HEK293 (cell line): ENCODE data around the gene DHRS2.

Experiments
- CTCF ChIA-PET: fragments of 350-600 bp; formaldehyde crosslinking; extraction: SDS; loops from one replicate; lab custom pipeline; 2021; ENCODE audit warnings: antibody characterized with exemption; lab: Yijun Ruan, JAX
- POLR2A ChIA-PET: fragments of 300-600 bp; formaldehyde crosslinking; extraction: SDS; loops from one replicate; lab custom pipeline; 2020; ENCODE audit warnings: antibody characterized with exemption, inconsistent platforms; lab: Yijun Ruan, JAX
- H3K27ac ChIP-seq: fragments of 200-500 bp; sonication (Bioruptor generic); 2 replicates; pipeline ENCODE4 v1.5.1; 2014; ENCODE audit warnings: low read depth, low read length, control low read depth, inconsistent platforms; ENCODE audit errors: extremely low read depth
- H3K36me3 ChIP-seq, 2 experiments: fragments of 200-500 bp in 1 of 2; sonication (Bioruptor generic) in 1 of 2; 1 replicate in 1 of 2; 2 replicates in 1 of 2; pipeline ENCODE4 v1.5.1; 2014 to 2017; ENCODE audit warnings: inconsistent platforms in 2 of 2, low read length in 2 of 2; ENCODE audit not compliant: control insufficient read depth in 2 of 2, insufficient read depth in 1 of 2
- H3K4me1 ChIP-seq: fragments of 200-500 bp; sonication (Bioruptor generic); 2 replicates; pipeline ENCODE4 v1.5.1; 2014; ENCODE audit warnings: mild to moderate bottlenecking, low read length, inconsistent platforms; ENCODE audit not compliant: control insufficient read depth, insufficient read depth
- H3K4me3 ChIP-seq: 2 replicates; pipeline ENCODE4 v1.5.1; 2011; ENCODE audit warnings: low read depth, mild to moderate bottlenecking, control low read depth, low read length, moderate library complexity
- H3K9me3 ChIP-seq: fragments of 200-500 bp; sonication (Bioruptor generic); 2 replicates; pipeline ENCODE4 v1.5.1; 2014; ENCODE audit warnings: low read depth, low read length, inconsistent platforms; ENCODE audit not compliant: control insufficient read depth, insufficient read depth
- KLF8 ChIP-seq: fragments of 450-650 bp; formaldehyde crosslinking; IDR thresholded peaks from 2 replicates; pipeline ENCODE4 v1.5.1; 2016; ENCODE audit warnings: missing biosample characterization, missing genetic modification characterization
- ZFP41 ChIP-seq: fragments of 450-650 bp; formaldehyde crosslinking; IDR thresholded peaks from 2 replicates; pipeline ENCODE4 v1.5.1; 2016; ENCODE audit warnings: missing biosample characterization, missing genetic modification characterization, borderline replicate concordance
- ZNF121 ChIP-seq: fragments of 450-650 bp; formaldehyde crosslinking; IDR thresholded peaks from 2 replicates; pipeline ENCODE4 v1.5.1; 2016; ENCODE audit warnings: missing biosample characterization, missing genetic modification characterization
- ZNF155 ChIP-seq: fragments of 450-650 bp; formaldehyde crosslinking; IDR thresholded peaks from 2 replicates; pipeline ENCODE4 v1.5.1; 2016; ENCODE audit warnings: missing biosample characterization, missing genetic modification characterization
- ZNF16 ChIP-seq: fragments of 450-650 bp; formaldehyde crosslinking; IDR thresholded peaks from 2 replicates; pipeline ENCODE4 v1.5.1; 2016; ENCODE audit warnings: low read depth, missing biosample characterization, missing genetic modification characterization
- ZNF174 ChIP-seq: fragments of 450-650 bp; formaldehyde crosslinking; IDR thresholded peaks from 2 replicates; pipeline ENCODE4 v1.5.0; 2017; ENCODE audit warnings: missing biosample characterization, mild to moderate bottlenecking, missing genetic modification characterization
- ZNF292 ChIP-seq: fragments of 450-650 bp; formaldehyde crosslinking; IDR thresholded peaks from 2 replicates; pipeline ENCODE4 v1.5.1; 2016; ENCODE audit warnings: low read depth, missing biosample characterization, missing genetic modification characterization, borderline replicate concordance
- ZNF394 ChIP-seq: fragments of 450-650 bp; formaldehyde crosslinking; IDR thresholded peaks from 2 replicates; pipeline ENCODE4 v1.5.1; 2016; ENCODE audit warnings: missing biosample characterization, missing genetic modification characterization, mild to moderate bottlenecking, moderate library complexity, borderline replicate concordance
- ZNF555 ChIP-seq: fragments of 450-650 bp; formaldehyde crosslinking; conservative IDR thresholded peaks from 2 replicates; pipeline ENCODE4 v1.5.1; 2017; ENCODE audit warnings: missing biosample characterization, mild to moderate bottlenecking, missing genetic modification characterization, inconsistent platforms
- ZNF629 ChIP-seq: fragments of 450-650 bp; formaldehyde crosslinking; IDR thresholded peaks from 2 replicates; pipeline ENCODE4 v1.5.1; 2017; ENCODE audit warnings: missing biosample characterization, missing genetic modification characterization
- ZNF654 ChIP-seq: fragments of 450-650 bp; formaldehyde crosslinking; IDR thresholded peaks from 2 replicates; pipeline ENCODE4 v1.5.1; 2016; ENCODE audit warnings: low read depth, missing biosample characterization, missing genetic modification characterization
- ZNF664 ChIP-seq: fragments of 450-650 bp; formaldehyde crosslinking; IDR thresholded peaks from 2 replicates; pipeline ENCODE4 v1.5.1; 2016; ENCODE audit warnings: missing biosample characterization, missing genetic modification characterization
- ZNF76 ChIP-seq: fragments of 450-650 bp; formaldehyde crosslinking; IDR thresholded peaks from 2 replicates; pipeline ENCODE4; 2016; ENCODE audit warnings: low read depth, missing biosample characterization, missing genetic modification characterization, borderline replicate concordance
- TF ChIP-seq, protein P1 (sequence below): fragments of 450-650 bp; formaldehyde crosslinking; IDR thresholded peaks from 2 replicates; pipeline ENCODE4 v1.5.1; 2016; ENCODE audit warnings: missing biosample characterization, missing genetic modification characterization
- TF ChIP-seq, protein P2 (sequence below): fragments of 450-650 bp; formaldehyde crosslinking; IDR thresholded peaks from 2 replicates; pipeline ENCODE4 v1.5.1; 2017; ENCODE audit warnings: missing biosample characterization, missing genetic modification characterization
- TF ChIP-seq, protein P3 (sequence below): fragments of 450-650 bp; IDR thresholded peaks from 2 replicates; pipeline ENCODE4 v1.5.1; 2018; ENCODE audit warnings: missing biosample characterization, mild to moderate bottlenecking, missing genetic modification characterization
- TF ChIP-seq, protein P4 (sequence below): fragments of 450-650 bp; formaldehyde crosslinking; IDR thresholded peaks from 2 replicates; pipeline ENCODE4 v1.5.1; 2016; ENCODE audit warnings: missing biosample characterization, missing genetic modification characterization
- TF ChIP-seq, protein P5 (sequence below): fragments of 450-650 bp; formaldehyde crosslinking; IDR thresholded peaks from 2 replicates; pipeline ENCODE4 v1.5.1; 2016; ENCODE audit warnings: missing biosample characterization, missing genetic modification characterization
- TF ChIP-seq, protein P6 (sequence below): fragments of 450-650 bp; formaldehyde crosslinking; IDR thresholded peaks from 2 replicates; pipeline ENCODE4 v1.5.1; 2017; ENCODE audit warnings: missing biosample characterization, missing genetic modification characterization

DHRS2 gene

DNA sequence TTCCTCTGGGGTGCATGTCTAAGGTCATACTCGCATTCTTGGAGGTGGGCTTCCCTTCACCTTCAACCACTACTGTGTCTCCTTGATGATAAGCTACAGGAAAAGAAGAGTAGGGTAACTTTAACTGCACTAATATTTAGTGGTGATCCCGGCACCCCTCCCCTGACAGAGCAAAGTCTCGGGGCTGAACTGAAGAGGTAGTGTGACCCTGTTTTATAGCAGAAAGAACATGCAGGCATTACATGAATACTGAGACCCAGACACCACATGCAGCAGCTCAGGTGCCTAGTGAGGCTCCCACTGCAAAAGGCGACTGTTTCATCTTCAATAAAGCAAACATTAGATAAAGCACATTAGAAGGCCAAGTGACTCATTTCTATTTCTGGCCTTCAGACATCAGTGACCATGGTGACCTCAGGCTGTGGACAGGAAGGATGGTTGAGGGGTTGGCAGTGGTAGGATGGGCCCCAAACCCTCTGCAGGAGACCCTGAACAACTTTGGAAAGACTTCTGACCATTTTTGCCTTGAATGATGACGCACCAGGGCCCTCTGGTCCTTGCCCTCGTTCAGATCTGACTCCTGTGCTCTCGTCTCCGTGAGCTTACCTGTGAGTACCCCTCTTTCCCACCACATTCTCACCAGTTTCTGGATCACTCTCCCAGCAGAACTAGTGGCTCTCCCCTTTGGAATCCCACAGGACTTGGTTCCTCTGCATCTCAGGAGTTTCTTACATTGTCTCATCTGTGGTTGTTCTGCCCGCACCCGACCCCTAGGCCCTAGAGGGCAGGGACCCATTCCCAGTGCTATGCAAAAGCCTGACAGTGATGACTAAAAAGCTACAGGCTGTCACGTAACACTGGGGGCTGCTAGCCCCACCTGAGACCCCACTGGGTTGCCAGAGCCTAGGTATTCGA, 33.7 kb upstream of the DHRS2 start:
- H3K4me3 ChIP-seq: no peak overlapping the region
- POLR2A ChIA-PET: no interaction called here
- no peak overlapping the region for H3K27ac ChIP-seq
- no peaks in the 10 kb centered on the region for H3K36me3 ChIP-seq
- H3K4me1 ChIP-seq: no peaks in the 10 kb centered on the region
- CTCF ChIA-PET: interaction anchor here (0.6 to 1.9 kb wide), 5 partner anchors 13 to 72 kb away, joined by 3 to 4 read pairs (median 3); partner anchors contain the start of gene JPH4
- TF ChIP-seq ZNF654 (tag by site-specific recombination) (no peak), ZNF76 (no peak), ZFP41 (no peak), ZNF292 (no peak), KLF8 (tag by site-specific recombination) (no peak), ZNF664 (no peak), ZNF394 (no peak), ZNF16 (tag by site-specific recombination) (no peak), ZNF121 (no peak), ZNF629 (tag by site-specific recombination) (no peak), ZNF174 (tag by site-specific recombination) (no peak), ZNF555 (tag by site-specific recombination) (no peak), ZNF155 (no peak)
- TF ChIP-seq, protein P1, sequence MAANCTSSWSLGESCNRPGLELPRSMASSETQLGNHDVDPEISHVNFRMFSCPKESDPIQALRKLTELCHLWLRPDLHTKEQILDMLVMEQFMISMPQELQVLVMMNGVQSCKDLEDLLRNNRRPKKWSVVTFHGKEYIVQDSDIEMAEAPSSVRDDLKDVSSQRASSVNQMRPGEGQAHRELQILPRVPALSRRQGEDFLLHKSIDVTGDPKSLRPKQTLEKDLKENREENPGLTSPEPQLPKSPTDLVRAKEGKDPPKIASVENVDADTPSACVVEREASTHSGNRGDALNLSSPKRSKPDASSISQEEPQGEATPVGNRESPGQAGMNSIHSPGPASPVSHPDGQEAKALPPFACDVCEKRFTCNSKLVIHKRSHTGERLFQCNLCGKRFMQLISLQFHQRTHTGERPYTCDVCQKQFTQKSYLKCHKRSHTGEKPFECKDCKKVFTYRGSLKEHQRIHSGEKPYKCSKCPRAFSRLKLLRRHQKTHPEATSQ (tag by site-specific recombination): no peak
- TF ChIP-seq, protein P2, sequence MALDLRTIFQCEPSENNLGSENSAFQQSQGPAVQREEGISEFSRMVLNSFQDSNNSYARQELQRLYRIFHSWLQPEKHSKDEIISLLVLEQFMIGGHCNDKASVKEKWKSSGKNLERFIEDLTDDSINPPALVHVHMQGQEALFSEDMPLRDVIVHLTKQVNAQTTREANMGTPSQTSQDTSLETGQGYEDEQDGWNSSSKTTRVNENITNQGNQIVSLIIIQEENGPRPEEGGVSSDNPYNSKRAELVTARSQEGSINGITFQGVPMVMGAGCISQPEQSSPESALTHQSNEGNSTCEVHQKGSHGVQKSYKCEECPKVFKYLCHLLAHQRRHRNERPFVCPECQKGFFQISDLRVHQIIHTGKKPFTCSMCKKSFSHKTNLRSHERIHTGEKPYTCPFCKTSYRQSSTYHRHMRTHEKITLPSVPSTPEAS (tag by site-specific recombination): no peak
- TF ChIP-seq, protein P3, sequence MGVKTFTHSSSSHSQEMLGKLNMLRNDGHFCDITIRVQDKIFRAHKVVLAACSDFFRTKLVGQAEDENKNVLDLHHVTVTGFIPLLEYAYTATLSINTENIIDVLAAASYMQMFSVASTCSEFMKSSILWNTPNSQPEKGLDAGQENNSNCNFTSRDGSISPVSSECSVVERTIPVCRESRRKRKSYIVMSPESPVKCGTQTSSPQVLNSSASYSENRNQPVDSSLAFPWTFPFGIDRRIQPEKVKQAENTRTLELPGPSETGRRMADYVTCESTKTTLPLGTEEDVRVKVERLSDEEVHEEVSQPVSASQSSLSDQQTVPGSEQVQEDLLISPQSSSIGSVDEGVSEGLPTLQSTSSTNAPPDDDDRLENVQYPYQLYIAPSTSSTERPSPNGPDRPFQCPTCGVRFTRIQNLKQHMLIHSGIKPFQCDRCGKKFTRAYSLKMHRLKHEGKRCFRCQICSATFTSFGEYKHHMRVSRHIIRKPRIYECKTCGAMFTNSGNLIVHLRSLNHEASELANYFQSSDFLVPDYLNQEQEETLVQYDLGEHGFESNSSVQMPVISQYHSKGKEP (tag by site-specific recombination): no peak
- TF ChIP-seq, protein P4, sequence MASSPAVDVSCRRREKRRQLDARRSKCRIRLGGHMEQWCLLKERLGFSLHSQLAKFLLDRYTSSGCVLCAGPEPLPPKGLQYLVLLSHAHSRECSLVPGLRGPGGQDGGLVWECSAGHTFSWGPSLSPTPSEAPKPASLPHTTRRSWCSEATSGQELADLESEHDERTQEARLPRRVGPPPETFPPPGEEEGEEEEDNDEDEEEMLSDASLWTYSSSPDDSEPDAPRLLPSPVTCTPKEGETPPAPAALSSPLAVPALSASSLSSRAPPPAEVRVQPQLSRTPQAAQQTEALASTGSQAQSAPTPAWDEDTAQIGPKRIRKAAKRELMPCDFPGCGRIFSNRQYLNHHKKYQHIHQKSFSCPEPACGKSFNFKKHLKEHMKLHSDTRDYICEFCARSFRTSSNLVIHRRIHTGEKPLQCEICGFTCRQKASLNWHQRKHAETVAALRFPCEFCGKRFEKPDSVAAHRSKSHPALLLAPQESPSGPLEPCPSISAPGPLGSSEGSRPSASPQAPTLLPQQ: no peak
- TF ChIP-seq, protein P5, sequence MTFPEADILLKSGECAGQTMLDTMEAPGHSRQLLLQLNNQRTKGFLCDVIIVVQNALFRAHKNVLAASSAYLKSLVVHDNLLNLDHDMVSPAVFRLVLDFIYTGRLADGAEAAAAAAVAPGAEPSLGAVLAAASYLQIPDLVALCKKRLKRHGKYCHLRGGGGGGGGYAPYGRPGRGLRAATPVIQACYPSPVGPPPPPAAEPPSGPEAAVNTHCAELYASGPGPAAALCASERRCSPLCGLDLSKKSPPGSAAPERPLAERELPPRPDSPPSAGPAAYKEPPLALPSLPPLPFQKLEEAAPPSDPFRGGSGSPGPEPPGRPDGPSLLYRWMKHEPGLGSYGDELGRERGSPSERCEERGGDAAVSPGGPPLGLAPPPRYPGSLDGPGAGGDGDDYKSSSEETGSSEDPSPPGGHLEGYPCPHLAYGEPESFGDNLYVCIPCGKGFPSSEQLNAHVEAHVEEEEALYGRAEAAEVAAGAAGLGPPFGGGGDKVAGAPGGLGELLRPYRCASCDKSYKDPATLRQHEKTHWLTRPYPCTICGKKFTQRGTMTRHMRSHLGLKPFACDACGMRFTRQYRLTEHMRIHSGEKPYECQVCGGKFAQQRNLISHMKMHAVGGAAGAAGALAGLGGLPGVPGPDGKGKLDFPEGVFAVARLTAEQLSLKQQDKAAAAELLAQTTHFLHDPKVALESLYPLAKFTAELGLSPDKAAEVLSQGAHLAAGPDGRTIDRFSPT (tag by site-specific recombination): no peak
- TF ChIP-seq, protein P6, sequence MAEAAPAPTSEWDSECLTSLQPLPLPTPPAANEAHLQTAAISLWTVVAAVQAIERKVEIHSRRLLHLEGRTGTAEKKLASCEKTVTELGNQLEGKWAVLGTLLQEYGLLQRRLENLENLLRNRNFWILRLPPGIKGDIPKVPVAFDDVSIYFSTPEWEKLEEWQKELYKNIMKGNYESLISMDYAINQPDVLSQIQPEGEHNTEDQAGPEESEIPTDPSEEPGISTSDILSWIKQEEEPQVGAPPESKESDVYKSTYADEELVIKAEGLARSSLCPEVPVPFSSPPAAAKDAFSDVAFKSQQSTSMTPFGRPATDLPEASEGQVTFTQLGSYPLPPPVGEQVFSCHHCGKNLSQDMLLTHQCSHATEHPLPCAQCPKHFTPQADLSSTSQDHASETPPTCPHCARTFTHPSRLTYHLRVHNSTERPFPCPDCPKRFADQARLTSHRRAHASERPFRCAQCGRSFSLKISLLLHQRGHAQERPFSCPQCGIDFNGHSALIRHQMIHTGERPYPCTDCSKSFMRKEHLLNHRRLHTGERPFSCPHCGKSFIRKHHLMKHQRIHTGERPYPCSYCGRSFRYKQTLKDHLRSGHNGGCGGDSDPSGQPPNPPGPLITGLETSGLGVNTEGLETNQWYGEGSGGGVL (tag by site-specific recombination): no peak
- H3K9me3 ChIP-seq: no peaks in the 10 kb centered on the region
